Thymus (tissue), 11 donors: ENCODE results near the gene USP34. TPM values are rescaled to one million over a fixed set of nuclear protein-coding genes. Genes with fewer than 3 reads are reported as not detected.

Source experiments
- DNase-seq, 9 donors: peaks; one replicate each; pipeline ENCODE4 v3.0.0-alpha.2; 2013; ENCODE audit warnings: low spot score in 9 of 9, low read depth in 6 of 9, missing footprints in 1 of 9
- H3K27ac ChIP-seq, 2 donors: one replicate each; pipeline ENCODE4 v1.5.1; 2013; ENCODE audit warnings: control low read depth in 1 of 2, low read depth in 1 of 2, low read length in 1 of 2, mild to moderate bottlenecking in 1 of 2, moderate library complexity in 1 of 2
- H3K27me3 ChIP-seq, 2 donors: one replicate each; pipeline ENCODE4 v1.5.1; 2013; ENCODE audit warnings: low read length in 1 of 2; ENCODE audit not compliant: control insufficient read depth in 2 of 2, insufficient read depth in 1 of 2
- H3K36me3 ChIP-seq, 2 donors: one replicate each; pipeline ENCODE4 v1.5.1; 2013; ENCODE audit warnings: low read length in 1 of 2, mild to moderate bottlenecking in 1 of 2, moderate library complexity in 1 of 2; ENCODE audit not compliant: control insufficient read depth in 2 of 2, insufficient read depth in 2 of 2
- H3K4me1 ChIP-seq, 2 donors: one replicate each; pipeline ENCODE4 v1.5.1; 2013; ENCODE audit warnings: low read length in 2 of 2; ENCODE audit not compliant: control insufficient read depth in 2 of 2, insufficient read depth in 2 of 2
- H3K4me3 ChIP-seq, 2 donors: one replicate each; pipeline ENCODE4 v1.5.1; 2013; ENCODE audit warnings: low read length in 2 of 2, control low read depth in 1 of 2, mild to moderate bottlenecking in 1 of 2
- H3K9me3 ChIP-seq, 2 donors: one replicate each; pipeline ENCODE4 v1.5.1; 2013; ENCODE audit warnings: low read length in 1 of 2, mild to moderate bottlenecking in 1 of 2; ENCODE audit not compliant: control insufficient read depth in 2 of 2, insufficient read depth in 1 of 2
- WGBS: extraction: QIAGEN DNeasy Blood & Tissue Kit; methylation state at CpG from one replicate; pipeline ENCODE4 v1.1.7; 2013; 5-methylcytosine and 5-hydroxymethylcytosine counted together
- polyA plus RNA-seq: library from polyadenylated mRNA; stranded (reverse); fragments of 200-250 nt; gene quantifications from one replicate; pipeline ENCODE4 v1.2.3, GENCODE V29; 2013
- total RNA-seq: library from RNA; stranded (reverse); fragments of 120-200 nt; gene quantifications from one replicate; pipeline ENCODE4 v1.2.4, GENCODE V29; 2013
- donor health status: healthy.

USP34 gene
- total and polyA plus RNA-seq, 2 donors = 54.5 to 102 TPM

- Histone ChIP-seq H3K4me1 (no peaks in the 10 kb centered on the region), H3K27me3 (no peaks in the 10 kb centered on the region), H3K9me3 (no peaks in the 10 kb centered on the region), H3K36me3 (peaks cover 20 to 59% of the 10 kb centered on the region in 2 donors), H3K4me3 (no peak overlapping the region), H3K27ac (no peak overlapping the region)
- DNase-seq = no peak
- 45% methylated on average over 1 of the region's 1 CpG for WGBS
Measured at GRCh38 chr2:61377046-61377445, 93.8 kb downstream of the USP34 start.

- Histone ChIP-seq H3K27me3 (no peaks in the 10 kb centered on the region), H3K4me3 (no peak overlapping the region), H3K9me3 (no peaks in the 10 kb centered on the region), H3K4me1 (no peaks in the 10 kb centered on the region), H3K27ac (no peak overlapping the region), H3K36me3 (peaks cover 15 to 53% of the 10 kb centered on the region in 2 donors)
- WGBS = 98% methylated on average over 4 of the region's 4 CpGs
- DNase-seq = no peak
Measured at GRCh38 chr2:61376211-61376610, 94.7 kb downstream of the USP34 start.

- H3K27ac ChIP-seq = no peak overlapping the region
- no peaks in the 10 kb centered on the region for H3K9me3 ChIP-seq
- no peaks in the 10 kb centered on the region for H3K4me1 ChIP-seq
- peaks cover 13 to 35% of the 10 kb centered on the region in 2 donors for H3K36me3 ChIP-seq
- H3K4me3 ChIP-seq = no peak overlapping the region
- no peak for DNase-seq
- H3K27me3 ChIP-seq = no peaks in the 10 kb centered on the region
Measured at GRCh38 chr2:61371027-61371426, 99.9 kb downstream of the USP34 start.

GRCh38 chr2:61368687-61369665 is 101.9 kb downstream of the USP34 start:
- Histone ChIP-seq H3K36me3 (peaks cover 13 to 31% of the 10 kb centered on the region in 2 donors), H3K9me3 (no peaks in the 10 kb centered on the region), H3K27me3 (no peaks in the 10 kb centered on the region), H3K27ac (no peak overlapping the region), H3K4me1 (peaks cover 4% of the 10 kb centered on the region in 2 donors), H3K4me3 (no peak overlapping the region)
- DNase-seq = no peak
- WGBS = 96% methylated on average over 14 of the region's 14 CpGs

DNA sequence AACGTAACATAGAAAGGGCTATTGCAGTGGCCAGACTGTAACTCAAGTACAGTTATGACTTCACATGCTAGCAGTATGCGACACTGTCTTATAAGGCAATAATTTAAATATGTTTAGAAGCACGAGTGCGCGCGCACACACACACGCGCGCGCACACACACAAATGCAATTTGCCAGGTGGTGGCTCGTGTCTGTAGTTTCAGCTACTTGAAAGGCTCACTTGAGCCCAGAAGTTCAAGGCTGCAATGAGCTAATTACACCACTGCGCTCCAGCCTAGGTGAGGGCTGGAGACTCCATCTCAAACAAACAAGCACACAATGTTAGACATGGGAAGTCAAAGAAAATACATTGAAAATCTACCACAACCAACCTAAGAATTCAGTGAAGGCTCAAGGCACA is 103.7 kb downstream of the USP34 start:
- Histone ChIP-seq H3K36me3 (peaks cover 10 to 34% of the 10 kb centered on the region in 2 donors), H3K27me3 (no peaks in the 10 kb centered on the region), H3K4me3 (no peak overlapping the region), H3K27ac (no peak overlapping the region), H3K9me3 (no peaks in the 10 kb centered on the region), H3K4me1 (peaks cover 4% of the 10 kb centered on the region in 2 donors)
- WGBS = 84% methylated on average over 12 of the region's 12 CpGs
- peak in 1 of 9 donors; percentile 6 for DNase-seq

DNA sequence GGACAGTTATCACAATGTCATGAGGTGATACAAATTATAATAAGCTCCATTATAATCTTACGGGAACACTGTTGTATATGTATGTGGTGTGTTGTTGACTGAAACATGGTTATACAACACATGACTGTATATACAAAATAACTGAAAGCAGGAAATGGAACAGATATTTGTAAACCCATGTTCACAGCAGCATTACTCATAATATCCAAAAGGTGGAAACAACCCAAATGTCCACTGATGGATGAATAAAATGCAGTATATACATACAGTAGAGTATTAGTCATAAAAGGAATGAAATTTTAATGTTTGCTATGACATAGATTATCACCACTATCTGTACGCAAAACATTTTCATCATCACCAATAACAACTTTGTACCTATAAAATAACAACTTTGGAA is 107.3 kb downstream of the USP34 start:
- Histone ChIP-seq H3K36me3 (peaks cover 8 to 24% of the 10 kb centered on the region in 2 donors), H3K4me1 (peaks cover 4% of the 10 kb centered on the region in 2 donors), H3K4me3 (no peak overlapping the region), H3K9me3 (no peaks in the 10 kb centered on the region), H3K27me3 (no peaks in the 10 kb centered on the region), H3K27ac (no peak overlapping the region)
- DNase-seq = no peak
- WGBS = 97% methylated on average over 2 of the region's 2 CpGs

- H3K4me3 ChIP-seq = no peak overlapping the region
- WGBS = 100% methylated on average over 1 of the region's 1 CpG
- DNase-seq = no peak
- H3K4me1 ChIP-seq = peaks cover 4% of the 10 kb centered on the region in 2 donors
- peaks cover 8 to 22% of the 10 kb centered on the region in 2 donors for H3K36me3 ChIP-seq
- H3K9me3 ChIP-seq = no peaks in the 10 kb centered on the region
- no peaks in the 10 kb centered on the region for H3K27me3 ChIP-seq
- no peak overlapping the region for H3K27ac ChIP-seq
Measured at GRCh38 chr2:61362873-61363272, 108.0 kb downstream of the USP34 start.

- Histone ChIP-seq H3K36me3 (peaks cover 3 to 17% of the 10 kb centered on the region in 2 donors), H3K4me1 (peaks cover 4% of the 10 kb centered on the region in 2 donors), H3K27me3 (no peaks in the 10 kb centered on the region), H3K27ac (no peak overlapping the region), H3K9me3 (no peaks in the 10 kb centered on the region), H3K4me3 (no peak overlapping the region)
- no peak for DNase-seq
- 98% methylated on average over 1 of the region's 1 CpG for WGBS
Measured at GRCh38 chr2:61361068-61361467, 109.8 kb downstream of the USP34 start.

DNA sequence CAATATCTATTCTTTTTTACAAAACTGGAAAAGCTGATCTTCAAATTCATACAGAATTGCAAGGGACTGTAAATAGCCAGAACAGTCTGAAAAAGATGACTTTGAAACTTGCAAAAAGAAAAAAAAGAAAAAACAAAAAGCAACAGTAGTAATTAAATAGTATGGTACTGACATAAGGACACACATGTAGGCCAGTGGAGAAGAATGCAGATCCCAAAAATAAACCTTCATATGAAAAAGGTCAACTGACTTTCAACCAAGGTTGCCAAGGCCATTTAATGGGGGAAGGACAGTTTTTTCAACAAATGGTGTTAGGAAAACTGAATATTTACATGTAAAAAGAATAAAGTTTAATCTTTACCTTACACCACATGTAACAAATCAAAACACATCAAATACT is 111.8 kb downstream of the USP34 start:
- no peak overlapping the region for H3K27ac ChIP-seq
- H3K4me3 ChIP-seq = no peak overlapping the region
- peaks cover 0 to 6% of the 10 kb centered on the region in 2 donors for H3K9me3 ChIP-seq
- H3K4me1 ChIP-seq = no peaks in the 10 kb centered on the region
- no peak for DNase-seq
- no peaks in the 10 kb centered on the region for H3K27me3 ChIP-seq
- peaks cover 6 to 22% of the 10 kb centered on the region in 2 donors for H3K36me3 ChIP-seq
